ENCODE data around the gene PIGK.

DNA sequence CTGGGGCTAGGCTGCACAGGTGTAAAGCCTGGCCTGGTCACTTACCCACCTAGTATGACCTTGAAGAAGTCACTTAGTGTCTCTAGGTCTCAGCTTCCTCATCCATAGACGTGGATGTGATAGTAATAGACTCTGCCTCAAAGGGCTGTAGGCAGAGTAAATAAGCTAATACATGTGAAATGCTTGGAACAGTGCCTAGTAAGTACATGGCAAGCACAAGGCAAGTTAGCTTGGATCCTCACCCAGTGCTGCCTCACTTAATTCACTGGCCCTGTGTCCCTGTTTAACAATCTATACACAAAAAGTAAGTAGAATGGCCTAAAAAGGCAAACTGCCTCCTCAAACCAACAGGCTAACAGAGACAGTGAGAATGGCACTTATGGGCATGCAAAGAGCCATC is 167.8 kb downstream of the PIGK start:
- TF ChIP-seq, protein P1, sequence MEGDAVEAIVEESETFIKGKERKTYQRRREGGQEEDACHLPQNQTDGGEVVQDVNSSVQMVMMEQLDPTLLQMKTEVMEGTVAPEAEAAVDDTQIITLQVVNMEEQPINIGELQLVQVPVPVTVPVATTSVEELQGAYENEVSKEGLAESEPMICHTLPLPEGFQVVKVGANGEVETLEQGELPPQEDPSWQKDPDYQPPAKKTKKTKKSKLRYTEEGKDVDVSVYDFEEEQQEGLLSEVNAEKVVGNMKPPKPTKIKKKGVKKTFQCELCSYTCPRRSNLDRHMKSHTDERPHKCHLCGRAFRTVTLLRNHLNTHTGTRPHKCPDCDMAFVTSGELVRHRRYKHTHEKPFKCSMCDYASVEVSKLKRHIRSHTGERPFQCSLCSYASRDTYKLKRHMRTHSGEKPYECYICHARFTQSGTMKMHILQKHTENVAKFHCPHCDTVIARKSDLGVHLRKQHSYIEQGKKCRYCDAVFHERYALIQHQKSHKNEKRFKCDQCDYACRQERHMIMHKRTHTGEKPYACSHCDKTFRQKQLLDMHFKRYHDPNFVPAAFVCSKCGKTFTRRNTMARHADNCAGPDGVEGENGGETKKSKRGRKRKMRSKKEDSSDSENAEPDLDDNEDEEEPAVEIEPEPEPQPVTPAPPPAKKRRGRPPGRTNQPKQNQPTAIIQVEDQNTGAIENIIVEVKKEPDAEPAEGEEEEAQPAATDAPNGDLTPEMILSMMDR (IDR thresholded peaks at IDR 0.05): no peak
- no peak for TF ChIP-seq EZH2 (IDR thresholded peaks at IDR 0.05; ENCODE audit: borderline replicate concordance, insufficient read depth, low read depth, low read length, poor library complexity, severe bottlenecking)

Data from B cell (primary cell).